ENCODE data around the gene SVIL.

DNA sequence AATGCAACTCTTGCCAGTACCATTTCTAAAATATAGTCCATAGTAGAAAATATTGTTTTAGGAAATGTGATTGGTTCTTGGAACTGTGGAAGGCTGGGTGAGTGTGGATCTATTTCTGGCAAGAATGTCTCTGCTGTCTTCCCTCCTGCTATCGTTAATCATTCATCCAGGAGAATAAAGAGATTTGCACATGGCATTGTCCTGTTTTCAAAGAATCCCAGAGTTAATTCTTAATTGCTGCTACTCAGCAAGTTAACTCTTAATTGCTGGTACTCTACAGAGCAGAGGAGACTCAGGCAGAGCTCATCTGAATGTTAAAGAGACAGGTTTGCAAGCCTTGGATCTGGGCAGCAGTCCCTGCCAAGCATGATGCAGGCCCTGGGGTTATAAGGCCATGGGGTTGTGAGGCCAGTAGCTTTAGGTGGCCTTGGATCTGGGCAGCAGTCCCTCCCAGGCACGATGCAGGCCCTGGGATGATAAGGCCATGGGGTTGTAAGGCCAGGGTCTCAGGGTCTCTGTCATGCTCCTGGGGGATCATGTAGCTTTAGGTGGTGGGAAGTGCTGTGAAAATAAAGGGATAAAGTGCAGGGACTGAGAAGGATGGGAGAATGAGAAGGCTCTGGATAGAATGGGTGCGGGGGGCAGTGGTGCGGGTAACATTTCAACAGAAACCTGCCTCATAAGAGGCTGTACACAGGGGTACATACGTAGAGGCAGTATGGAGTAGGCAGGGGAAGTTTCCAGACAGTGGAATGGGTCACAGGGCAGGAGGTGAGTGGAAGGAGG, 162.3 kb downstream of the SVIL start:
- TF ChIP-seq, protein P1, sequence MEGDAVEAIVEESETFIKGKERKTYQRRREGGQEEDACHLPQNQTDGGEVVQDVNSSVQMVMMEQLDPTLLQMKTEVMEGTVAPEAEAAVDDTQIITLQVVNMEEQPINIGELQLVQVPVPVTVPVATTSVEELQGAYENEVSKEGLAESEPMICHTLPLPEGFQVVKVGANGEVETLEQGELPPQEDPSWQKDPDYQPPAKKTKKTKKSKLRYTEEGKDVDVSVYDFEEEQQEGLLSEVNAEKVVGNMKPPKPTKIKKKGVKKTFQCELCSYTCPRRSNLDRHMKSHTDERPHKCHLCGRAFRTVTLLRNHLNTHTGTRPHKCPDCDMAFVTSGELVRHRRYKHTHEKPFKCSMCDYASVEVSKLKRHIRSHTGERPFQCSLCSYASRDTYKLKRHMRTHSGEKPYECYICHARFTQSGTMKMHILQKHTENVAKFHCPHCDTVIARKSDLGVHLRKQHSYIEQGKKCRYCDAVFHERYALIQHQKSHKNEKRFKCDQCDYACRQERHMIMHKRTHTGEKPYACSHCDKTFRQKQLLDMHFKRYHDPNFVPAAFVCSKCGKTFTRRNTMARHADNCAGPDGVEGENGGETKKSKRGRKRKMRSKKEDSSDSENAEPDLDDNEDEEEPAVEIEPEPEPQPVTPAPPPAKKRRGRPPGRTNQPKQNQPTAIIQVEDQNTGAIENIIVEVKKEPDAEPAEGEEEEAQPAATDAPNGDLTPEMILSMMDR (conservative IDR thresholded peaks at IDR 0.05; ENCODE audit: low read length): no peak
- no peak for TF ChIP-seq EZH2phosphoT487 (IDR thresholded peaks at IDR 0.05; ENCODE audit: borderline replicate concordance)
